KBM-7 (cell line): ENCODE data around the gene LMTK3.
A peak's percentile ranks its signal among the peaks of the same experiment; 100 is the strongest.
"Not testable (repeated sequence)": the region's sequence is repeated elsewhere in the genome, so short reads cannot be mapped to it uniquely, and the experiment has no call there.

Experiments used
- DNase-seq: peaks from one replicate; pipeline ENCODE4 v3.0.0-alpha.2; 2015
- in situ Hi-C: fragments of 300-500 bp; cut with MboI; formaldehyde crosslinking; loops from 2 replicates; pipeline ENCODE4 v1.14.3; 2020; ENCODE audit warnings: low sequenced_read_pairs, low pct_unique_long_range_greater_than_20kb, mixed read lengths

LMTK3 gene

GRCh38 chr19:48492925-48493717 lies 18.5 kb downstream of the LMTK3 start:
- DNase-seq: peak; percentile 96
- in situ Hi-C loops: no loop called here

- no peak for DNase-seq
- in situ Hi-C loops: no loop called here
Observed at GRCh38 chr19:48491793-48492123, 19.9 kb downstream of the LMTK3 start.

GRCh38 chr19:48490981-48491792 lies 20.4 kb downstream of the LMTK3 start:
- in situ Hi-C loops: no loop called here
- DNase-seq: no peak

- in situ Hi-C loops: no loop called here
- peak; percentile 80 for DNase-seq
Observed at GRCh38 chr19:48489608-48490216, 21.9 kb downstream of the LMTK3 start.

GRCh38 chr19:48488478-48488877 lies 23.2 kb downstream of the LMTK3 start:
- DNase-seq, in situ Hi-C loops: not testable (repeated sequence)

- in situ Hi-C loops: no loop called here
- DNase-seq: no peak
Observed at GRCh38 chr19:48487948-48488347, 23.7 kb downstream of the LMTK3 start.

- DNase-seq: no peak
- in situ Hi-C loops: no loop called here
Observed at GRCh38 chr19:48487544-48487943, 24.1 kb downstream of the LMTK3 start.

GRCh38 chr19:48486706-48487105 lies 24.9 kb downstream of the LMTK3 start:
- in situ Hi-C loops, DNase-seq: not testable (repeated sequence)

GRCh38 chr19:48484931-48485612 lies 26.6 kb downstream of the LMTK3 start:
- in situ Hi-C loops: no loop called here
- no peak for DNase-seq

- no peak for DNase-seq
- in situ Hi-C loops: no loop called here
Observed at GRCh38 chr19:48484247-48484893, 27.3 kb downstream of the LMTK3 start.

GRCh38 chr19:48483301-48483700 lies 28.3 kb downstream of the LMTK3 start:
- no peak for DNase-seq
- in situ Hi-C loops: no loop called here

- DNase-seq: no peak
- in situ Hi-C loops: no loop called here
Observed at GRCh38 chr19:48481846-48482639, 29.6 kb downstream of the LMTK3 start.

GRCh38 chr19:48480558-48481500 lies 30.8 kb downstream of the LMTK3 start:
- DNase-seq: no peak

GRCh38 chr19:48480183-48480557 lies 31.5 kb downstream of the LMTK3 start:
- no peak for DNase-seq
- in situ Hi-C loops: no loop called here

More at GRCh38 chr19:48480558-48481500, 30.8 kb downstream of the LMTK3 start:
- in situ Hi-C loops: no loop called here

- no peak for DNase-seq
- in situ Hi-C loops: no loop called here
Observed at GRCh38 chr19:48479686-48480085, 31.9 kb downstream of the LMTK3 start.

GRCh38 chr19:48478339-48479256 lies 33.0 kb downstream of the LMTK3 start:
- no peak for DNase-seq
- in situ Hi-C loops: no loop called here
